Mononuclear cell (primary cell): Measurements from ENCODE around the gene EIF4EBP2. TPM values are rescaled to one million over a fixed set of nuclear protein-coding genes. Genes with fewer than 3 reads are reported as not detected.

ENCODE experiments used
- total RNA-seq: library from RNA; depleted of rRNA; stranded (reverse); fragments of >200 nt; gene quantifications from one replicate; pipeline ENCODE4 v1.2.3, GENCODE V29; 2012

Gene EIF4EBP2
- total RNA-seq, 1 donor, result 29.8 TPM

Other genes with a start within 250 kb of the EIF4EBP2 start
- 141 TPM for gene SAR1A, start 233.6 kb upstream of the EIF4EBP2 start, total RNA-seq
- gene PPA1, start 170.7 kb upstream of the EIF4EBP2 start, total RNA-seq, result 133 TPM
- gene NPFFR1, start 120.1 kb upstream of the EIF4EBP2 start, total RNA-seq, result under 0.01 TPM
- gene LRRC20, start 21.5 kb upstream of the EIF4EBP2 start, total RNA-seq, result 0.94 TPM
- gene NODAL, start 37.5 kb downstream of the EIF4EBP2 start, total RNA-seq, result not detected
- 0.52 TPM for gene PALD1, start 74.6 kb downstream of the EIF4EBP2 start, total RNA-seq
- gene PRF1, start 198.6 kb downstream of the EIF4EBP2 start, total RNA-seq, result 60.4 TPM